ENCODE data around the gene TGFBR3.
"Not testable (repeated sequence)": the region's sequence is repeated elsewhere in the genome, so short reads cannot be mapped to it uniquely, and the experiment has no call there.

Gene TGFBR3

GRCh38 chr1:91670781-91671180 is 215.2 kb downstream of the TGFBR3 start:
- DNase-seq = no peak

GRCh38 chr1:91669584-91670350 is 216.2 kb downstream of the TGFBR3 start:
- no peak for DNase-seq

GRCh38 chr1:91666651-91667050 is 219.3 kb downstream of the TGFBR3 start:
- DNase-seq = not testable (repeated sequence)

- DNase-seq = no peak
Observed at GRCh38 chr1:91661121-91661520, 224.8 kb downstream of the TGFBR3 start.

GRCh38 chr1:91660708-91661107 is 225.2 kb downstream of the TGFBR3 start:
- no peak for DNase-seq

GRCh38 chr1:91655912-91656449 is 230.0 kb downstream of the TGFBR3 start:
- DNase-seq = no peak

- no peak for DNase-seq
Observed at GRCh38 chr1:91653183-91653582, 232.8 kb downstream of the TGFBR3 start.

GRCh38 chr1:91651661-91652071 is 234.3 kb downstream of the TGFBR3 start:
- DNase-seq = no peak

GRCh38 chr1:91651243-91651642 is 234.7 kb downstream of the TGFBR3 start:
- DNase-seq = no peak

- DNase-seq = no peak
Observed at GRCh38 chr1:91650764-91651163, 235.2 kb downstream of the TGFBR3 start.

GRCh38 chr1:91647061-91647460 is 238.9 kb downstream of the TGFBR3 start:
- DNase-seq = no peak

- DNase-seq = no peak
Observed at GRCh38 chr1:91645031-91645430, 240.9 kb downstream of the TGFBR3 start.

GRCh38 chr1:91643431-91643830 is 242.5 kb downstream of the TGFBR3 start:
- no peak for DNase-seq

GRCh38 chr1:91640877-91641526 is 244.9 kb downstream of the TGFBR3 start:
- DNase-seq = no peak

- DNase-seq = no peak
Observed at GRCh38 chr1:91637539-91637994, 248.4 kb downstream of the TGFBR3 start.

GRCh38 chr1:91635763-91636162 is 250.2 kb downstream of the TGFBR3 start:
- no peak for DNase-seq

GRCh38 chr1:91633438-91633837 is 252.5 kb downstream of the TGFBR3 start:
- DNase-seq = no peak

- no peak for DNase-seq
Observed at GRCh38 chr1:91631718-91632330, 254.1 kb downstream of the TGFBR3 start.

GRCh38 chr1:91630803-91631202 is 255.1 kb downstream of the TGFBR3 start:
- DNase-seq = no peak

Measured in GF-D8 (cell line).